HG03139 (cell line): ENCODE results near the gene PRKCH.
"Not testable (repeated sequence)": the region's sequence is repeated elsewhere in the genome, so short reads cannot be mapped to it uniquely, and the experiment has no call there.

ENCODE experiments used
- ATAC-seq: cut with Tn5 transposase; IDR thresholded peaks from one replicate; pipeline ENCODE4 v1.9.1; 2021; ENCODE audit not compliant: unreplicated experiment

Gene PRKCH

GRCh38 chr14:61388173-61388975, 67.0 kb downstream of the PRKCH start:
- peak; percentile 56 for ATAC-seq

GRCh38 chr14:61388976-61389576, 67.7 kb downstream of the PRKCH start:
- ATAC-seq, result no peak

- ATAC-seq, result no peak
These were observed 69.7 kb downstream of the PRKCH start for GRCh38 chr14:61391119-61391518.

- ATAC-seq, result no peak
These were observed 70.9 kb downstream of the PRKCH start for GRCh38 chr14:61392297-61392696.

- no peak for ATAC-seq
These were observed 73.2 kb downstream of the PRKCH start for GRCh38 chr14:61394542-61394941.

- no peak for ATAC-seq
These were observed 73.8 kb downstream of the PRKCH start for GRCh38 chr14:61395115-61395725.

- ATAC-seq, result no peak
These were observed 74.9 kb downstream of the PRKCH start for GRCh38 chr14:61396279-61396678.

GRCh38 chr14:61396694-61397093, 75.3 kb downstream of the PRKCH start:
- no peak for ATAC-seq

- no peak for ATAC-seq
These were observed 76.2 kb downstream of the PRKCH start for GRCh38 chr14:61397615-61398014.

GRCh38 chr14:61398221-61398620, 76.8 kb downstream of the PRKCH start:
- no peak for ATAC-seq

GRCh38 chr14:61399365-61399764, 78.0 kb downstream of the PRKCH start:
- no peak for ATAC-seq

- no peak for ATAC-seq
These were observed 80.1 kb downstream of the PRKCH start for GRCh38 chr14:61401461-61401860.

- ATAC-seq, result no peak
These were observed 82.0 kb downstream of the PRKCH start for GRCh38 chr14:61403411-61403810.

- no peak for ATAC-seq
These were observed 83.3 kb downstream of the PRKCH start for GRCh38 chr14:61404637-61405036.

GRCh38 chr14:61406198-61406597, 84.8 kb downstream of the PRKCH start:
- ATAC-seq, result no peak

GRCh38 chr14:61406675-61407074, 85.3 kb downstream of the PRKCH start:
- no peak for ATAC-seq

GRCh38 chr14:61408498-61408897, 87.1 kb downstream of the PRKCH start:
- no peak for ATAC-seq

GRCh38 chr14:61409782-61410181, 88.4 kb downstream of the PRKCH start:
- ATAC-seq, result no peak

- not testable (repeated sequence) for ATAC-seq
These were observed 94.6 kb downstream of the PRKCH start for GRCh38 chr14:61415934-61416333.

- ATAC-seq, result no peak
These were observed 95.2 kb downstream of the PRKCH start for GRCh38 chr14:61416591-61416990.

GRCh38 chr14:61417141-61417540, 95.8 kb downstream of the PRKCH start:
- ATAC-seq, result no peak

GRCh38 chr14:61417883-61418455, 96.6 kb downstream of the PRKCH start:
- ATAC-seq, result no peak
